Central memory CD8-positive, alpha-beta T cell (primary cell): Measurements from ENCODE around the gene CRYAB.
"Not testable (repeated sequence)": the region's sequence is repeated elsewhere in the genome, so short reads cannot be mapped to it uniquely, and the experiment has no call there.

Experiments used
- ATAC-seq: fragments of 150-1000 bp; cut with Tn5 transposase; replicated peaks from 2 replicates; pipeline ENCODE4 v1.10.0; 2022; ENCODE audit warnings: mild to moderate bottlenecking, moderate FRiP score, moderate number of reproducible peaks; ENCODE audit not compliant: poor library complexity, severe bottlenecking; ENCODE audit errors: extremely low read depth
- DNase-seq, 2 donors: peaks; one replicate each; pipeline ENCODE4 v3.0.0; 2021; ENCODE audit warnings: low spot score in 2 of 2
- H3K27ac Mint-ChIP-seq: one replicate; pipeline ENCODE4 v1.8.0; 2022; ENCODE audit warnings: low read depth, mild to moderate bottlenecking, moderate library complexity, mixed read lengths
- H3K27me3 Mint-ChIP-seq: one replicate; pipeline ENCODE4 v1.8.0; 2022; ENCODE audit warnings: mixed read lengths
- H3K36me3 Mint-ChIP-seq: one replicate; pipeline ENCODE4 v1.8.0; 2022; ENCODE audit warnings: mild to moderate bottlenecking, moderate library complexity, mixed read lengths; ENCODE audit not compliant: insufficient read depth
- H3K4me1 Mint-ChIP-seq: one replicate; pipeline ENCODE4 v1.8.0; 2022; ENCODE audit warnings: mixed read lengths
- H3K4me3 Mint-ChIP-seq: one replicate; pipeline ENCODE4 v1.8.0; 2022; ENCODE audit warnings: mild to moderate bottlenecking, moderate library complexity, mixed read lengths
- H3K9me3 Mint-ChIP-seq: one replicate; pipeline ENCODE4 v1.8.0; 2022; ENCODE audit warnings: mixed read lengths

CRYAB gene

DNA sequence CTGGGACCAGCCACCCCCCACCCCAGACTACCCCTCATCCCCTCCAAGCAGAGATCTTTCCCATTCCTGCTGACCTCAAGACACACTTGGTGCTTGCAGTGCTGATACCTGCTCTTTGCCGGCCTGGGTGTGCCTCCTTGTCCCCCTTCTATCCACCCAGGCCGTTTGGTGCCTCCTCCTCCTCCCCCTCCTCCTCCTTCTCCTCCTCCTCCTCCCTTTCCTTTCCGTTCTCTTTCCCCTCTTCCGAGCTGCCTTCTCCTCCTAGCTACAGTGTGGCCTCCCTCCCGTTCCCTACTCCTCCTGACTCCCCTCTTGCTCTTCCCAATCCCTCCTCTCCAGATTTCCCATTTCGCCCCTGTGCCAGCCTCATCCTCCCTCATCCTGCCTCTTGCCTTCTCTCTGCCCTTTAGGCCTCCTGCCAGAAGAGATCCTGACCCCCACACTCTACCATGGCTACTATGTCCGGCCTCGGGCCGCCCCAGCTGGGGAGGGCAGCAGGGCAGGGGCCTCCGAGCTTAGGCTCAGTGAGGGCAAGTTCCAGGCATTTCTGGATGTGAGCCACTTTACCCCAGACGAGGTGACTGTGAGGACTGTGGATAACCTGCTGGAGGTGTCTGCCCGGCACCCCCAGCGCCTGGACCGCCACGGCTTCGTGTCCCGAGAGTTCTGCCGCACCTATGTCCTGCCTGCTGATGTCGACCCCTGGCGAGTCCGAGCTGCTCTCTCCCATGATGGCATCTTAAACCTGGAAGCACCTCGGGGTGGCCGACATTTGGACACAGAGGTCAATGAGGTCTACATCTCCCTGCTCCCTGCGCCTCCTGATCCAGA, 1.7 kb upstream of the CRYAB start:
- DNase-seq (no peak), ATAC-seq (no peak)
- H3K9me3 Mint-ChIP-seq = no peaks in the 10 kb centered on the region
- no peaks in the 10 kb centered on the region for H3K4me1 Mint-ChIP-seq
- no peak overlapping the region for H3K27ac Mint-ChIP-seq
- H3K4me3 Mint-ChIP-seq = no peak overlapping the region
- H3K27me3 Mint-ChIP-seq = peaks cover 73% of the 10 kb centered on the region
- no peaks in the 10 kb centered on the region for H3K36me3 Mint-ChIP-seq

GRCh38 chr11:111912535-111912934, 965 bp upstream of the CRYAB start, which contains the start of gene HSPB2:
Gene HSPB2, plus strand, starts transcription at chr11:111912734. Its CDS starts 96 bp downstream, at chr11:111912830.
- Mint-ChIP-seq H3K27me3 (peaks cover 69% of the 10 kb centered on the region), H3K4me1 (no peaks in the 10 kb centered on the region), H3K36me3 (no peaks in the 10 kb centered on the region), H3K4me3 (no peak within 1 kb of the TSS), H3K9me3 (no peaks in the 10 kb centered on the region), H3K27ac (no peak within 1 kb of the TSS)
- DNase-seq (no peak), ATAC-seq (no peak)

DNA sequence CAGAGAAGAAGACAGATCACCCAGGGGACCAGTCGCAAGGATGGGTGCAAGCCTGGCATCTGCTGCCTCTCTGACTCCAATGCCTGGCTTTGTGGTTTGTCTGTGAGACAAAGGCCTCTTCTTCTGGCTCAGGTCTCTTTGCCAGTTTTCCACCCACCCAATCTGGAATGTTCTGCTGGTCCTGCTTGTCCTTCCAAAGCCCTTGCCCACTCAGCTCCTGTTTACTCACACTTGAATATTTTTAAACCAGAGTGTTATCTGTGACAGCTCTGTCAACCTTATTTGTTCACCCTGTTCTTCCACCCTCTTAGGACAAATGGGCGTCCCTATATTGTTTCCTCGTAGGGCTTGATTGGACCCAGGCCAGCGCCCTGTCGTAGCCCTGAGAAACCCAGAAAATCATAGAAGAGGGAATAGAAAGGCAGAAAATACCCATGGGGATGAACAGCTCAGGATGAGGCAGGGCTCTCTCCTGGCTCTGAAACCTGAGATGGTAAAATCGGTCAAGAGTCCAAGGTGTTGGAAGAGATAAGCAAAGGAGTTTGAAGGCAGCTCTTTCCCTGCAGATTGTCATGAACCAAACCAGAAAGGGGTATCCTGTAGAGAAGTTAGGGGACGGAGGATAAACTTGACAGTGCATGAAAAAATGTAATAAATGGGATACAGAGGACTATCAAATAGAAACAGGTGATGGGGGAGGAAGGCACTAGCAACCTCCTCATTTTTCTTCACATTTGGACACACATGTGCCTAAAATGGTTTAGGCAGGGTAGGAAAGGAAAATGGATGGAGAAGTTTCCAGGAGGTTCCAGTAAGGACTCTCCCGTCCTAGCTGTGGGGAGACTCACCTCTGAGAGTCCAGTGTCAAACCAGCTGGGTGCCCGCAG, 651 bp downstream of the CRYAB start:
- H3K4me3 Mint-ChIP-seq = no peak overlapping the region
- H3K9me3 Mint-ChIP-seq = no peaks in the 10 kb centered on the region
- no peaks in the 10 kb centered on the region for H3K4me1 Mint-ChIP-seq
- H3K27ac Mint-ChIP-seq = no peak overlapping the region
- H3K36me3 Mint-ChIP-seq = no peaks in the 10 kb centered on the region
- ATAC-seq (no peak), DNase-seq (no peak)
- peaks cover 59% of the 10 kb centered on the region for H3K27me3 Mint-ChIP-seq

GRCh38 chr11:111909378-111909777, 2.2 kb downstream of the CRYAB start:
- Mint-ChIP-seq H3K27ac (no peak overlapping the region), H3K36me3 (no peaks in the 10 kb centered on the region), H3K4me3 (no peak overlapping the region), H3K9me3 (no peaks in the 10 kb centered on the region), H3K27me3 (peaks cover 48% of the 10 kb centered on the region), H3K4me1 (no peaks in the 10 kb centered on the region)
- ATAC-seq (no peak), DNase-seq (no peak)

GRCh38 chr11:111908639-111909305, 2.8 kb downstream of the CRYAB start:
- Mint-ChIP-seq H3K4me1 (no peaks in the 10 kb centered on the region), H3K36me3 (no peaks in the 10 kb centered on the region)

GRCh38 chr11:111906680-111907079, 4.9 kb downstream of the CRYAB start:
- no peaks in the 10 kb centered on the region for H3K36me3 Mint-ChIP-seq
- no peak overlapping the region for H3K27ac Mint-ChIP-seq
- no peak overlapping the region for H3K4me3 Mint-ChIP-seq
- H3K27me3 Mint-ChIP-seq = peaks cover 33% of the 10 kb centered on the region
- H3K9me3 Mint-ChIP-seq = no peaks in the 10 kb centered on the region
- H3K4me1 Mint-ChIP-seq = no peaks in the 10 kb centered on the region
- DNase-seq (no peak), ATAC-seq (no peak)

More at GRCh38 chr11:111908639-111909305, 2.8 kb downstream of the CRYAB start:
- DNase-seq (no peak), ATAC-seq (no peak)
- Mint-ChIP-seq H3K27ac (no peak overlapping the region), H3K9me3 (no peaks in the 10 kb centered on the region), H3K27me3 (peaks cover 42% of the 10 kb centered on the region), H3K4me3 (no peak overlapping the region)

DNA sequence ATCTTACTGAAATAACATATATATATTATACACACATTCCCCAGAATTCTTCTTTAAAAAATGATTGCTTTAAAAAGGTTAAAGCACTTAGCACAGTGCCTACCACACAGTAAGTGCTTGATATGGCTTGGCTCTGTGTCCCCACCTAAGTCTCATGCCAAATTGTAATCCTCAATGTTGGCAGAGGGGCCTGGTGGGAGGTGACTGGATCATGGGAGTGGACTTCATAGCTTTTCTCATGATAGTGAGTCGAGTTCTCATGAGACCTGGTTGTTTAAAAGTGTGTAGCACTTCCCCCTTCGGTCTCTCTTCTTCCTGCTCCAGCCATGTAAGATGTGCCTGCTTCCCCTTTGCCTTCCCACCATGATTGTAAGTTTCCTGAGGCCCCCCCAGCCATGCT, 6.2 kb downstream of the CRYAB start:
- H3K4me3 Mint-ChIP-seq = no peak overlapping the region
- H3K4me1 Mint-ChIP-seq = no peaks in the 10 kb centered on the region
- no peaks in the 10 kb centered on the region for H3K9me3 Mint-ChIP-seq
- ATAC-seq (no peak), DNase-seq (no peak)
- no peak overlapping the region for H3K27ac Mint-ChIP-seq
- peaks cover 23% of the 10 kb centered on the region for H3K27me3 Mint-ChIP-seq
- H3K36me3 Mint-ChIP-seq = no peaks in the 10 kb centered on the region

DNA sequence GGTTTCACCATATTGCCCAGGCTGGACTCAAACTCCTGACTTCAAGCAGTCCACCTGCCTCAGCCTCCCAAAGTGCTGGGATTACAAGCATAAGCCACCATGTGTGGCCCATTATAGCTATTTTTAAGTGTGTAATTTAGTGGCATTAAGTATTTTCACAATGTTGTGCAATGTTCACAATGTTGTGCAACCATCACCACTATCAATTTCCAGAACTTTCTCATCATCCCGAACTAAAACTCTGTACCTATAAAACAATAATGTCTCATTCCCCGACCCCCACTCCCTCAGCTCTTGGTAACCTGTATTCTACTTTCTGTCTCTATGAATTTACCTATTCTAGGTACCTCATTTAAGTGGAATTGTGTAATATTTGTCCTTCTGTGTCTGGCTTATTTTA, 24.7 kb downstream of the CRYAB start:
- Mint-ChIP-seq H3K36me3 (peaks cover 4% of the 10 kb centered on the region), H3K4me3 (no peak overlapping the region), H3K27me3 (no peaks in the 10 kb centered on the region), H3K27ac (no peak overlapping the region), H3K9me3 (no peaks in the 10 kb centered on the region), H3K4me1 (no peaks in the 10 kb centered on the region)
- ATAC-seq (no peak), DNase-seq (no peak)

- ATAC-seq (no peak), DNase-seq (no peak)
- Mint-ChIP-seq H3K36me3 (peaks cover 4% of the 10 kb centered on the region), H3K9me3 (no peaks in the 10 kb centered on the region), H3K4me1 (no peaks in the 10 kb centered on the region), H3K4me3 (no peak overlapping the region), H3K27me3 (no peaks in the 10 kb centered on the region), H3K27ac (no peak overlapping the region)
These were observed 25.5 kb downstream of the CRYAB start for GRCh38 chr11:111886032-111886431.

DNA sequence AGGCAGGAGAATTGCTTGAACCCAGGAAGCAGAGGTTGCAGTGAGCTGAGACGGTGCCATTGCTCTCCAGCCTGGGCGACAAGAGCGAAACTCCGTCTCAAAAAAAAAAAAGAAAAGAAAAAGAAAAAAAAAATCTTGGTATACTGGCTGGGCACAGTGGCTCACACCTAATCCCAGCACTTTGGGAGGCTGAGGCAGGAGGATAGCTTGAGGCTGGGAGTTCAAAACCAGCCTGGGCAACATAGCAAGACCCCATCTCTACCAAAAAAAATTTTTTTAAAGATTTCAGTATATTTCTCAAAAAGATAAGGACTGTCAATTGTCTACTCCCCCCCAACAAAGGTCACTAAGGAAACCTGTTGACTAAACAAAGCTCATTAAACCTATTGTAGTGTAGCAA, 26.5 kb downstream of the CRYAB start:
- not testable (repeated sequence) for H3K27ac Mint-ChIP-seq

GRCh38 chr11:111882202-111882601, 29.4 kb downstream of the CRYAB start:
- no peak overlapping the region for H3K4me3 Mint-ChIP-seq
- ATAC-seq (no peak), DNase-seq (no peak)
- H3K4me1 Mint-ChIP-seq = peaks cover 15% of the 10 kb centered on the region
- H3K9me3 Mint-ChIP-seq = peaks cover 6% of the 10 kb centered on the region
- peaks cover 17% of the 10 kb centered on the region for H3K36me3 Mint-ChIP-seq
- no peaks in the 10 kb centered on the region for H3K27me3 Mint-ChIP-seq
- H3K27ac Mint-ChIP-seq = no peak overlapping the region

More for the DNA sequence above, 26.5 kb downstream of the CRYAB start:
- H3K36me3 Mint-ChIP-seq, ATAC-seq, H3K27me3 Mint-ChIP-seq, H3K4me3 Mint-ChIP-seq, H3K4me1 Mint-ChIP-seq, H3K9me3 Mint-ChIP-seq, DNase-seq: not testable (repeated sequence)

DNA sequence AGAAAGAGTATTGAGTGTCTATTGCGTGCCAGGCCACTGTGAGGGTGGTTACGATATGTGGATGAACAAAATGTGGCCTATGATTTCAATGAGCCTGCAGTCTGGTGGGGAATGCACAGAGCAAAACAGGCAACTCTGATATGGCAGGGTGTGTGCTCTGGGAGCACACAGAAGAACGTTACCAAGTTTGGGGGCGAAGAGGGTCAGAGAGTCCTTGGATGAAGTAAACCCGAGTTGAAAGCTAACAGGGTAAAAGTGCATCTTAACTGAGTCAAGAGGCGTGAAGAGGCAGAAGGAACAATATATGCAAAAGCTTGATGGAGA, 32.0 kb downstream of the CRYAB start:
- peaks cover 15% of the 10 kb centered on the region for H3K4me1 Mint-ChIP-seq
- no peak for ATAC-seq

More for the DNA sequence above, 32.0 kb downstream of the CRYAB start:
- H3K27ac Mint-ChIP-seq = peak overlapping the region; percentile 99
- peaks cover 21% of the 10 kb centered on the region for H3K36me3 Mint-ChIP-seq
- peak overlapping the region; percentile 81 for H3K4me3 Mint-ChIP-seq
- H3K27me3 Mint-ChIP-seq = no peaks in the 10 kb centered on the region
- H3K9me3 Mint-ChIP-seq = peaks cover 6% of the 10 kb centered on the region
- DNase-seq = no peak
